HG02852 (cell line): Measurements from ENCODE around the gene ASXL3.

Source experiments
- ATAC-seq: cut with Tn5 transposase; IDR thresholded peaks from one replicate; pipeline ENCODE4 v1.9.1; 2021; ENCODE audit warnings: mild to moderate bottlenecking, moderate library complexity; ENCODE audit not compliant: unreplicated experiment

Gene ASXL3

DNA sequence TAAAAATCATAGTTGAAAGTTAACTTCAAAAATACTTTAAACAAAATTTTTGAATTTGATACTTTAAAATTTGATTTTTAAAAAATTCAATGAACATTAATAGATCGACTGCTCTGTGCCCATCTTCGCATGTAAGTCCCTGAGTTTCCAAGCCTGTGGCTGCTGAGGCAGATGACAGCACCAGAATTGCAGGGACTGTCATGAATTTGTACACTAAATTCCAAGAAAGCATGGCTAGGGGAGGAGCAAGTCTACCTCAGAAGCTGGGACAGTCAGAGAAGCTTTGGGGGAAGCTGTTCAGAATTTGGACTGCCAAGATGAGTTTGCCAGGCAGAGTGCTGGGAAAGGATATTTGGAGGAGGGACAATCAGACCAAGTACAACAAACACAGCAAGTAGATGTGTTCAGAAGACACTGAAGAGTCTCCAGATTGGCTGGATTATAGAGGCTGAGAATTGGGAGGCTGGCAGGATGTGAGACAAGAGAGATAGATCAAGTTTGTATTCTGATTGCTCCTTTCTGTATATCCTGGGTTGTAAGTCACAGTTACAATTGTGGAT, 79.0 kb downstream of the ASXL3 start:
- no peak for ATAC-seq

DNA sequence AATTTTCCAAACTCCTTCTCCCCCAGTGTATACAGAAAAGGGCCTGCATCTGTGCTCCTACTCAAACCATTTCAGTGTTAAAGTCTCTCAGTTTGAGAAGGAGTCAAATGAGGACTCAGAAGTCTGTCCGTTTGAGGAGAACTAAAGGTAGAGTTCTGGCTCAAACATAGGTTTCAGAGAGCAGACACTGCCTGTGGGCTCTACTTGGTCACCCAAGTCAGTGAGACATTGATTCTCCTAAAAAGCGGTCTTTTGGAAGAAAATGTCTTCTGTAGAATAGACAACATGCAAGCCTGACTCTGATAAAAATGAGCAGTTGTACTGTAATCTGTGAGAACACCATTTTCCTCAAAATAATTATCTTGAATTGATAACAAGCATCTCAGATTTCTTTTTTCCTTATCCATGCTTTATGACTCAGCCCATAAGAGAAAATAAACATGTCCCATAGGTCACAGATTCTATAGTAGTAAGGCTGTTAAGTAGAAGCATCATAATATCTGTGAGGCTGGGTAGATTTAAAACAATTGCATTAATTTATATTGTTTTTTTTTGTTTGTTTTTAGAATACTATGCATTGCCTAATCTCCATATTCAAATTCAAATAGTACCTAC, 82.8 kb downstream of the ASXL3 start:
- ATAC-seq = no peak

DNA sequence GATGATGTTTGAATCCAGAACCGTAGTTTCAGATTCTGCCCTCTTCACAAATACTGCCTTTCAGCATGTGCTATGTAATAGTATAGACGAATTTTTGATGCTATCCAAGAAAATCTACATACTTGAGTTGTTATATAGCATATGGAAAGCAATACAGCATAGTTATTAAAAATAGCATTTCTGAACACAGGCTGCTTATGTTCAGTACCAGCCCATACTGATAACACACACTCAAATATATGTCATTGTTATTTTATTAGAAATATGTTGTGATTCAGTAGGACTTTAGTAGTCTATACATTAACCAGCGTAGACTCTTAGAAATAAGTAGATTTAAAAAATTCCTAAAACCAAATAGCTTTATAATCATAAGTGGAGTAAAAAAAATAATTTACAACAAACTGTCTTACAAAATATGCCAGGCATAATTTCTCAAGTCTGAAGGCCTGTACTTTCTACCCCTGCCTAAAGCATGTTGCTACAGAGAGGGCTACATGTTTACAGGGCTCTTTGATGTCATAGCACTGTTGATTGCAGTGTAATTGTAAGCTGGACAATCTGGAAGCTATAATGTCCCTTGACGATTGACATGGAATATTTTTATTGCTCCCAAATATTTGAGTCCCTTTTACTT, 86.3 kb downstream of the ASXL3 start:
- no peak for ATAC-seq

DNA sequence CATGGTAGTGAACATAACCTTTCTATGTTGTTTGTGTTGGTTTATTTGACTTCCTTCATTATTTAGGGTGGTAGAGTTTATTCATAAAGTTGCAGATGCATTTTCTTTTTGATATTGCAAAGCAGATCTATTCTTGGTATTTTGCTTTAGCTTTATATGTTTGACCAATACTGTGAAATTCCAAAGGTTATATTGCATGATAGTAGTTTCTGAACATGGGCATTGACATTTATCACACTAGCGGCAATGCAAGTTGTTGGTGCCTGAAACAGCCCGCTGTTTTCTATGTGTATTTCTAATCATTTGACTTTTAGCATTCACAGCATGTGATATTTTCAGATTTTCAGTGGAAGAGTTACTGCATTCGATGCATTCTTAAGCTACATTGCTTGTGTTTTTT, 87.2 kb downstream of the ASXL3 start:
- ATAC-seq = no peak

DNA sequence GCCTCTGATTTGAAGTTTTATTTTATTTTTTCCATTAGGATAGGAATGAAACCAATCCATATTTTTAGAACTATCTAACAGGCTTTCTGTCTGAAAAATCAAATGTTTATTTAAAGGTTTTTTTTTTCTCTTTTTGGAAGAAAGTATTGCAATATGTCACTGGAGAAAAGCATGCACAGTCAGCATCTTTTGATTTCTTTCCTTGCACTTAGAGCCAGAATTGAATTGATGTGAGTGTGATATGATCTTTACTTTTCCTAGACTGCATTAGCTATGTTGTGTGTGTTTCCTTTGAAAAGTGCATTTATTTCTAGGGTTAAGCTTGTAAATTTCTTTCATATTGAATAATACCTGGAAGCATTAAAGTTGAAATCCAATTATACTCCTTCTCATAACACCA, 87.6 kb downstream of the ASXL3 start:
- ATAC-seq = no peak

DNA sequence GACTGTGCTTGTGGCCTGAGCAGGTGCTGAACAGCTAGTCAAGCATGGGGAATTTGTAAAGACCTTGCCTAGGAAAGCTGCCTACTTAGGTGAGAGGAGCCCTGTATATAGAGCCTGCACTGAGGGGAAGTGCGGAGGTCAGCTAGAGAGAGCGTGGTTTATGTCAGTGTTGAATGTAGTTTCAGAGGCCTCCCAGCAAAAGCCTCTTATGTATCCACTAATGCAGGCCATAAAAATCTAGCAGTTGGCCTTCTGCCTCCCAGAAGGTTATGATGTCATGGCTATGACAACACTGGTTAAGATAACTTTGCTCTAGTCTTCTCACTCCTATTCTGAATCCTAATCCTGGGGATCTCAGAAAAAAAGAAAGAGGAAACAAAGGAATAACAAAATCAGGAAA, 88.9 kb downstream of the ASXL3 start:
- no peak for ATAC-seq

DNA sequence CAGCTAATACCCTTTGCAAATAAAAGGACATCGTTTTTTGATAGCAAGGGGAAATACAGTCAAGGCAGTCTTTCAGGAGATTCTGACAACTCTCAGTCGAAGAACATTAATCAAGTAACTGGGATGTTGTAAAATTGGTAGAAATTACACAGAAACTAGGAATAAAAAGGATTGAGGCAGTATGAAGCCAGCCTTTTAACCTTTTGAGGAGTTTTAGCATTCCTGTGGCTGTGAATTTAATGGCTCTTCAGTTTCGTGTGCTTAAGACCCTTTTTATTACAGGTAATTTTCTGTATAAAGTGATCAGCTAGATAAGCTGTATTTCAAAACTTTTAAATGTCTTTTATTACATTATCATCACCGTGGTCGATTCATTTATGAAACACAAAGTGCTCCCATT, 91.6 kb downstream of the ASXL3 start:
- ATAC-seq = no peak

DNA sequence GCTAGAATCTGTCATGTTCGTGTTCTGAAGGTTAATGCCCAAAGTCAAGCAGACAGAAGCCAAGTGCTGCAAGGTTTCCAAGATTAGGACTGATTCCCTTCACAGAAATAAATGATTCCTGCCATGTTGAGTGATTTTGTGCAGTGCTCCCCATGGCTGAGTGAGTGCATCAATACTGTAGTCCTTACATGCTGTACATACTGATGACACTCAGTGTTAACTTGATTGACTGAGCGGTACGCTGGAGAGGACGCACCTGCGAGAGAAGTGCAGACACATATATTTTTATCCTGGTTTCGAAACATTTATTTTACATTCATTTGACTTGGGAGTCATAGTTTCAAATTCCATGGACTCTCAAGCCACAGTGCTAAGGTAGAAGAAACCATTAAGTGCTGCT, 92.0 kb downstream of the ASXL3 start:
- no peak for ATAC-seq

DNA sequence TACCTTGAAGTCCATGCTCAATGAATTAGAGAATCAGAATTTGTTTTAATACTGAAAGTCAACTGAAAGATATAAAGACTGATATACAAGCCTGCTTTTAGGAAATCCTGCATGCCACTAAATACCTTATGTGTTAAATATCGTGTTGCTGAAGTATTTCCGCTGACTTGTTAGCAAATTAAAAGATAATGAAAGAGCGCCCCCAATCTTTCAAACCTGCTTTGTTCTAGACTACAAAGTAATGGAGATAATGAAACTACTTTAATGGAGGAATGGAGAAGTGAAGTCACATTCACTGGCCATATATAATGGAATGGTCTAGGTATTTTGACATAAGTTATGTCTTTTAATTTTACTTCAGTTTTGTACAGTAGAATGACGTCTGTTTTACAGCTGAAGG, 95.7 kb downstream of the ASXL3 start:
- ATAC-seq = no peak

DNA sequence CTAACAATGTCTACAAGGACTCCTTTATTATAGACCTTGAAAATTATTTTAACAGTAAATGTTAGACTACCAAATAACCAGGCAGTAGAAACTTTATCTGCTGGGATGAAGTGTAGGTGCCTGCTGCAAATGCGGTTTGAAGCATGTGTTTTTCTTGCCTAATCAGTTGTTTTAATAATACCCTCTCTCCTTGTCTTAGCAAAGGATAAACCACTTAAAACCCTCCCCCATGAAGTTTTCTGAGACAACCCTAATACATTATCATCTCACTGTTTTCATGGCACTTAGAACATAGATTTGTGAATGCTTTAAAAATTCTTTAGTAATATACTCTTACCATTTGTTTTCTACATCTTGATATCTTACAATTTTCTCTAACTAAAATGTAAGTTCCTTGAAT, 98.6 kb downstream of the ASXL3 start:
- ATAC-seq = no peak

DNA sequence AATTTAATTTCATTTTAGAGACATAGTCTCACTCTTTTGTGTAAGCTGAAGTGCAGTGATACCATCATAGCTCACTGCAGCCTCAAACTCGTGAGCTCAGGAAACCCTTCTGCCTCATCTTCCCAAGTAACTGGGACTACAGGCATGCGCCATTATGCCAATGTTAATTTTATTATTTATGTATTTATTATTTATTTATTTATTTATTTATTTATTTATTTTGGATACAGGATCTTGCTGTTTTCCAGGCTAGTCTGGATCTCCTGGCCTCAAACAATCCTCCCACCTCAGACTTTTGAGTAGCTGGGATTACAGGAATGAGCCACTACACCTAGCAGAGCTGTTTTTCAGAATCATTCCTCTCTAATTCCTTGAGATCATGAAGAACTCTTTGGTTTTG, 99.9 kb downstream of the ASXL3 start:
- ATAC-seq = no peak

DNA sequence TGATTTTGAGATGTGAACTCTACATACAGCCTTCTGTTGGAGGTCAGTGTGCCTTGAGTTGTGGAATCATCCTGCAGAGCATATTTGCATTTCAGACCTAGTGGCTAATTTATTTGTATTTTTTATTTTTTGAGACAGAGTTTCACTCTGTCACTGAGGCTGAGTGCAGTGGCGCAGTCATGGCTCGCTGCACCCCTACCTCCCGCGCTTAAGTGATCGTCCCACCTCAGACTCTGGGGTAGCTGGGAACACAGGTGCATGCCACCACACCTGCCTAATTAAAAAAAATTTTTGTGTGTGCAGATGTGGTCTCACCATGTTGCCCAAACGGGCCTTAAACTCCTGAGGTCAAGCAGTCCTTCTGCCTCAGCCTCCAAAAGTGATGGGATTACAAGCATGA, 104.4 kb downstream of the ASXL3 start:
- peak; percentile 57 for ATAC-seq

DNA sequence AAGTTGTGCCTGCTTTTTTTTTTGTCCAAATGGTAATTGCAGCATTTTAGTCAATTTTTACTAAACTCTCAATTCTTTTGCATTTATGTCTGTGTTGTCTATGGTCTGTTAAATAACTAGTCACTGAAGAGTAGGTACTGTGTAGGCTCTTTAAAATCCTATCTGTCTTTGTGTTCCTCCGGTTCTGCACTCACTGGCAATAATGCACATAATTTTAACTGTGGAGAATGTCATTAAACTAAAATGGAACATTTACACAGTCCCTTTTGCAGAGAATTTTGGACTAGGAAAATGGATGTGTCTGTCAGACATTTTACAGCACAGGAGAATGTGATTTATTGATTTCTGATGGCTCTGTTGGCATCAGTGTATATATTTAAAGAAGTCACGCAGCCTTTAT, 116.6 kb downstream of the ASXL3 start:
- ATAC-seq = no peak

DNA sequence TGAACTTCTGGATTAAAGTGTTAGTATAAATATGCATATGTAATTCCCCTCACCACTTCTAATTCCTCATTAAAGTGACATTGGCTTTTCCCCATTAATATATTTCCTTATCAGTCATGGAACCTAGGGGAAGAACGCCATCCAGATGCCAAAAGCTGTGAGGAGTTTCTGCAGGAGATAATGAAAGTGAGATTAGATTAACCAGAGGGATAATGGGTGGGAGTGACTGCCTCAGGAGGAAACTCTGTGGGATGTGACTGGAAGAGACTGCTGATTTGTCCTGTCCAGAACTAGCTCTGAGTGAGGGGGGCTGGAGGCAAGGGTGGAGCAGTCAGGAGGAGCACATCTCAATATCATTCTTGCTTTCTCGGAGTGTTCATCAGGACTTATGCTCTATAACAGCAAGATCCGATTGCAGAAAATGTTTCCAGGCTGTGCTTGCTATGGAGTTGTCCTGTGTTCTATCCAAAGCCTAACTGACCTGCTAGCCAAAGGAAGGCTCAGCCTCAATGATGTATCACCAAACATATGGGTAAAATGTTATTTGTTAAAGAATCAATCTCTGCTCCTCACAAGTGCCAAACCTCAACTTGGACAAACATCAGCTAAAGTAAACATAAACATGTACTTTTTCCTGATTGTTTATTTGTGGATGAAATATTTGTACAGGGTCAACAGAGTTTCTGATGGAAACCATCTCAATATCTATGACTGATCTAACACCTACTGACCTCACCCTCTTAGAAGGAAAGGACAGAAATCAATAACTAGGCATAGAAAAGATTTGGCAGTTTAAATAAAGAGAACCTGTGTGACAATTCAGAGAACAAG, 118.5 kb downstream of the ASXL3 start:
- ATAC-seq = no peak

DNA sequence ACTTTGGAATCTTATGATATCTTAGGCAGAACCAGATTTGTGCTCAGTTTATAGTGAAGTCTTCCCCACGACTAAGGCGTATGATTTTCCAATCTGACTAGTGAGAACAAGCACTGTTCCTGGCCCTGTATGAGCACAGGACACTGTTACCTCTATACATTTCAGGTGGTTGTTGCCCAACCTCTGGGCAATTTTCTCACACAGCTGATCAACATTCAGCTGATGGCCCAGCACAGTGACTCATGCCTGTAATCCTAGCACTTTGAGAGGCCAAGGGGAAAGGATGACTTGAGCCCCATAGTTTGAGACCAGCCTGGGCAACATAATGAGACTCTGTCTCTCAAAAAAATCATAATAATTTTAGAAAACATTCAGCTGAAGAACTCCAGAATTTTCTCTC, 119.5 kb downstream of the ASXL3 start:
- ATAC-seq = no peak

DNA sequence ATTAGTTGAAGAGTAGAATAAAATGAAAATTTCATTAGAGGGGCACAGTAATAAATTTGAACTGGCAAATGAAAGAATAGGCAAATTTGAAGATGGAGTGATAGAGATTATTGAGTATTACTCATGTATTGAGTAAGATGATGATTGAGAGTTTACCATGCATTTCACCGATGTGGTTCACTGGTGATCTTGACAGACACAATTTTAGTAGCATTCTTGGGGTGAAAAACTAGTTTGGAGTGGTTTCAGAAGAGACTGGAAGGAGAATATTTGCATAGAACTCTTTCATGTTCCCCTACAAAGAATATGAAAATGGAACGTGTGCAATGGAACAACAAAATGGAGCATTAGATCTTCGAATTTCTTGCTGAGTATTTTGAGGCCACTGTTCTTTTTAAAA, 121.4 kb downstream of the ASXL3 start:
- peak; percentile 53 for ATAC-seq

DNA sequence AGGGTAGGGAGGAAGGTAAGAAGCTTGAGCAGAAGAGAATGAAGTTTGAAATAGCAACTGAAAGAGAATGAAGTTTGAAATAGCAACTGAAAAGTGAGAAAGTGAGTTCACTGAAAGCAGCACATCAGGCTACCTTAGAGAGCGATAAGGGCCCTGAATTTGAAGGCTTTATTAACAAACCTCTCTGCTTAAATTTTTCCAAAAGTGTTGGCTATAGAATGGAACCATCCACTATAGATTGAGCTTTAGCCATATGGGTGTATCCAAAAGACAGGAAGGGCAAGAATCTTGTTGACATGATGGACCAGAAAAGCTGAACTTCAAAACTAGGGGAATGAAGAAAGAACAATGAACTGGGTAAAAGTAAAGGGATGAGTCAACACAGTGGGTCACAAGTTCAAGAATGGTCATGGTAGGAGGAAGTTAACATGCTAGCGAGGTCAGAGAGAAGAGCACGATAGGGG, 122.5 kb downstream of the ASXL3 start:
- ATAC-seq = peak; percentile 88

DNA sequence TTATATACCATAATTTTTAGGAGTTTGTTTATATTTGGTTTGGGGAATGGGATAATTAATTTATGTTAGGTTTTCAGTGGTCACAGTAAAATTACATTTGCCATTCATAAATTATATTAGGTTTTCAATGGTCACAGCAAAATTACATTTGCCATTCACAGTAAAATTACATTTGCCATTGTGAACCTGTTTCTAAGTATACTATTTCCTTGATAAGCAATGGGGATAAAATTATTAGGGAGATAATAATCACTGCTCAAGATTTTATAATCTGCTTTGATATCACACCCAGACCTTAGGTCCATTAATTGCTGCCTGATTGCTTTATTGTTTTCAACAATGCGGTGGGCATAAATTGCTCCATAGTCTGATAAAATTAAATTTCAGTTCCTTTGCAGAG, 124.6 kb downstream of the ASXL3 start:
- no peak for ATAC-seq

DNA sequence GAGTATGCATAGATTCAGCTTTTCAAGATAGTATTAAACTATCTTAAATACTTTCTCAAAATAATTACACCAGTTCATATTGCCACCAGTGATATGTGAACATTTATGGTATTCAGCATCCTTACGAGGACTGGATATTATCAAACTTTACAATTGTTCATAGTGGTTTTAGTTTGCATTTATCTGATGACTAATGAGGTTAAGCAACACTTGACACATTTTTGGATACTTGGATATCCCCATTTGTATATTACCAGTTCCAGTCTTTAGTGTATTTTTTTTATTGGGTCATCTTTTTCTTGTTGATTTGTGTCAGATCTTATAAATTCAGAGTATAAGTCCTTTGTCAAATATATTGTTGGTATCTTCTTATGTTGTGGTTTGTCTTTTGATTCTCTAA, 128.4 kb downstream of the ASXL3 start:
- ATAC-seq = no peak

DNA sequence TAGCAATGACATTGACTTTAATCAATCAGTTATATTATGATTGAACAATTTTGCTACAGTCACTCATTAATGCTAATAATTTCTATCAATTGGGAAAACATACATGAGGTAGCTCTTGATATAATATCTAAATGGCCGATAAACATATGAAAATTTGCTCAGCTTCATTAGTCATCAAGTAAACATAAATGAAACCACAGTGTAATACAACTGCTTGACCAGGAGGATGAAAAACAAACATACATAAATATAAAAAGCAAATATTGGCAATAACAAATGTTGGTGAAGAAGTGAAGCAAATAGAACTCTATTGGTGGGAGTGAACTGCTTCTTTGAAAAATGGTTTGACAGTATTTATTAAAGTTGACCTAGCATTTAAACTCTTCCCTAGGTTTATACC, 130.9 kb downstream of the ASXL3 start:
- ATAC-seq = no peak

DNA sequence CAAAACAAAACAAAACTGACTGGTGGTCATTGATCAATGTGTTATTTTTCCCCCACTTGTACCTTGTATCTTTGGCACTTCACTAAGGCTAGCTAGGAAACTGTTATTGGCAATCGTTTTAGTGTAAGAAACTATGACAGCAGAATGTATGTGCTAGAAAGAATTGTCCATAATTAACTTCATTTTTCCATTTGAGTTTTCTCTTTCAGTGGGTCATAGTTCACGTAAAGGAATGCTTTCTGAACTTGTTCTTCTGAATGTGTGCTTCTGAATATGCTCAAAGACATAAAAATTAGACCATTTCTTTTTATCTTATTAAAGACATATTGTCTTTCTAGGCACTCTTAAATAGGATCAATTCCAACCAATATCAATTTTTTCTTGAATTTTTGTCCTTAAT, 132.2 kb downstream of the ASXL3 start:
- ATAC-seq = no peak

DNA sequence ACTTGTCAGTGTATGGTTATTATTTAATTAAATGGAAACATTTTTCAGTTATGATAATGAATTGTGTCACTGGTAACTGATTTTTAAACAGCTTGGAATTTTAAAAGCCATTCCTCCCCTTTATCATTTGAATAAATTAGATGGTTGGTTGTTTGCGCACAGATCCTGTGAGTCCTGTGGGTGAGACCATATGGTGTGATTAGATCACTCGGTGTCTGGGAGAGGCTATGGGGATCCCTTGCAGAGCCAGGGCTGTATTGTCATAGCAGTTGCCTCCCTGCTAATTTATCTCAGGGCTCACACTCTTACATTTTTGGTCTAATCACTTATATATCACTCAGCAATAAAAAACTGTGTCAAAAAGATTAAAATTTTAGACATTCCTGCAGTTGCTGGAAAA, 133.5 kb downstream of the ASXL3 start:
- no peak for ATAC-seq
